GM19455 (cell line): ENCODE results near the gene ZFPM1.

Experiments used
- ATAC-seq: cut with Tn5 transposase; IDR thresholded peaks from one replicate; pipeline ENCODE4 v1.9.1; 2021; ENCODE audit not compliant: unreplicated experiment

The ZFPM1 gene

DNA sequence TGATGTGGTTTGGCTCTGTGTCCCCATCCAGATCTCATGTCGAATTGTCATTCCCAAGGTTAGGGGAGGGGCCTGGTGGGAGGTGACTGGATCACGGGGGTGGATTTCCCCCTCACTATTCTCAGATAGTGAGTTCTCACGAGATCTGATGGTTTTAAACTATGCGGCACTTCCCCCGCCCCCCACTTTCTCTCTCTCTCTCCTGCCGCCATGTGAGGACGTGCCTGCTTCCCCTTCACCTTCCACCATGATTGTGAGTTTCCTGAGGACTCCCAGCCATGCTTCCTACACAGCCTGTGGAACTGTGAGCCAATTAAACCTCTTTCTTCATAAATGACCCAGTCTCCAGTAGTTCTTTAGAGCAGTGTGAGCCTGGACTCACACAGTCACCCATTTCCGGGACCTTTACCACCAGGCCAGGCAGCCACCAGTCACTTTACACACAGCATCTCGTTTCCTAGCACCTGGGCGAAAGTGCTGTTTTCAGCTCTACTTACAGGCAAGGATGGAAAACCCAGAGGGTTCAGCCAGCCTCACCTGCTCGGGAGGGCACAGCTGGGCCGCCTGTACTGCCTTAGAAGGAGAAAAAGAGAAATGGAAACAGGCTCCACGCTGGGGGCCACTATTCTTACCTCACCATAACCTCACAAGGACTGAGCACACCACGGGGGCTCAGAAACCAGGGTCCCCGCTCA lies 103.4 kb downstream of the ZFPM1 start:
- ATAC-seq = no peak

DNA sequence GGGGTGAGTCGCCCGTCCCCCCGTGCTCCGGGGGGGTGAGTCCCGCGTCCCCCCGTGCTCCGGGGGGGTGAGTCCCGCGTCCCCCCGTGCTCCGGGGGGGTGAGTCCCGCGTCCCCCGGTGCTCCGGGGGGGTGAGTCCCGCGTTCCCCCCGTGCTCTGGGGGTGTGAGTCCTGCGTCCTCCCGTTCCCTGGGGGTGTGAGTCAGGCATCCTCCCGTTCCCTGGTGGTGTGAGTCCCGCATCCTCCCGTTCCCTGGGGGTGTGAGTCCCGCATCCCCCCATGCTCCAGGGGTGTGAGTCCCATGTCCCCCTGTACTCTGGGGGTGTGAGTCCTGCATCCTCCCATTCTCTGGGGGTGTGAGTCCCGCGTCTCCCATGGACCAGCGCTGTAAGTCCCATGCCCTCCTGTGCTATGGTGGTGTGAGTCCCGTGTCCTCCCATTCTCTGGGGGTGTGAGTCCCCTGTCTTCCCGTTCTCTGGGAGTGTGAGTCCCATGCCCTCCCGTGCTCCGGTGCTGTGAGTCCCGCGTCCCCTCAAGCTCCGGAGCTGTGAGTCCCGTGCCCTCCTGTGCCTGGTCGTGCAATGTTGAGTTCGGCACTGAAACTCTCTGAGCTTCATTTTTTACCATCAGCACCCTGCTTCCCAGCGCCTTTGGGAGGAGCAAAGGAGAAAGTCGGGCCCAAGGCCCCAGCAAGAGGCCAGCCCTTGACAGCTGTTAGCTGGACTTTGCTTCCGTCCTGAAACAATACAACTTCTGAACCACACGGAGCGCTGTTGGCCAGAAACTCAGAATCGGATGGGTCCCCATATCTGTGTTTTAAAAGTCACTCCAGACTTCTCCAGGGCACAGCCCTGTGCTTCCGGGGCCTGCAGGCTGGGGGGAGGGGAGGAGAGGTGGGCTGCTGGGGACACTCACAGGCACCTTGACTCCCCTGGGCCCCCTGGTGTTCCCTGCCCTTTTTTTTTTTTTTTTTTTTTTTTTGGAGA lies 105.7 kb downstream of the ZFPM1 start:
- no peak for ATAC-seq

DNA sequence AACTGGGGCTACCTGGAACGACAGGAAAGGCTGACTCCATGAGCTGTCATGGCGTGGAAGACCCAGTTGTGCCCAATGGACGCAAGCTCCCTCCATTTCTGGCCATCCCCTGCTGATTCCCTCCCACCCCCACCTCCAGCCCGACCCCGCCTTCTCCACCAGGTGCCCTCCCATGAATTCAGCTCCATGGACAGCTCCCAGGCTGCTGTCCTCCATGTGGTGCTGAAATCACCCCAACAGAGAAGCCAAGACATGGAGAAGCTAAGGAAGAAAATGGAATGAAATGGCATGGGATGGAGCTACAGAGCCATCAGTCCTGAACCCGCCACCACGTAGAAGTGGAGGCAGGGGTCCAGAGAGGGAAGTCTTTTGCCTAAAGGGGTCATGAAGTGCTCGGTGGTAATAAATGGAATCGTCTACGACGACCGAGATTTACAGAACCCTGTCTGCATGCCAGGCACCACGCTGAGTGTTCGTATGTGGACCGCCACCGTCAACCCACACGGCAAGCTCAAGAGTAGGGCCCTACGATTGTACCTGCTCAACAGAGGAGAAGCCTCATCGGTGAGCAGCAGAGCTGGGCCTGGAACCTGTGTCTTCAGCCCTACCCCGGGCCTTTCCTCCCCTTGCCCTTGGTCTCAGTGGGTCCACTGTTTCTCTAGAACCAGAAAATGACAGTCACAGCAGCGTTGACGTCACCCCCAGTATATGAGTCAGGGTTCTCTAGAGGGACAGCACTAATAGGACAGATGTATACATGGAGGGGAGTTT lies 107.8 kb downstream of the ZFPM1 start:
- ATAC-seq = no peak

DNA sequence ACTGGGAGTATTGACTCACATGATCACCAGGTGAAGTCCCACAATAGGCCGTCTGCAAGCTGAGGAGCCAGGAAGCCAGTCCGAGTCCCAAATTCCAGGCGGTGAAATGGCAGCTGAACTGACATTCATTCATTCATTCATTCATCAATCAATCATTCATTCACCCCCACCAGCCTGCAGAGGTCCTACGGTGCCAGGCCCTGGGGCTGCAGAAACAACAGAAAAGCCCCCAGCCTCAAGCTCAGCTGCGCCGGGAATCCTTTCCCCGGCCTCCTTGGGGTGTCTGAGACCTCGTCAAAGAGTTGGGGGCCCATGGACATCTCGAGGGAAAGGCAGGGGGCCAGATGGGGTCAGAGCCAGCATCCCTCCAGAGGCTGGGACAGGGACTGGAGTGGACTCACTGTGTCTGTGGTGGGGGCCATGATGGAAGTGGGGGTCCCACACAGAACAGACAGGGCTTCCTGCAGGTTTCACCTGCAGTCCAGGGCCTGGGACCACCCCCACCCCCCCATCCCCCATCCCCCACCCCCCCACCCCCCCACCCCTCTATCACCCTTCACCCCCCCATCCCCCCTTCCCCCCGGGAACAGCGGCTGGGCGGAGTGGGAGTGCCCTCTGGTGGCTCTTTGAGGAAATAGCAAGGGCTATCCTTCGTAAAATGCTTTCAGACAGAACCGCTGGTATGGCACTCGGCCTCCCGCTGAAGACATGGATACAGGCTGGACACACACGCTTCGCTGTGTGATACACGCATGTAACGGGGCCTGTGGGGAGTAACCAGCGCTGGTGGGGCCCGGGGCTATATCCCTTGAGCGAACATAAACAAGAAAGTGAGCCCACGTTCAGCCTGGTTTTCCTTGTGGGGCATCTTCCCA lies 108.6 kb downstream of the ZFPM1 start:
- ATAC-seq = no peak

DNA sequence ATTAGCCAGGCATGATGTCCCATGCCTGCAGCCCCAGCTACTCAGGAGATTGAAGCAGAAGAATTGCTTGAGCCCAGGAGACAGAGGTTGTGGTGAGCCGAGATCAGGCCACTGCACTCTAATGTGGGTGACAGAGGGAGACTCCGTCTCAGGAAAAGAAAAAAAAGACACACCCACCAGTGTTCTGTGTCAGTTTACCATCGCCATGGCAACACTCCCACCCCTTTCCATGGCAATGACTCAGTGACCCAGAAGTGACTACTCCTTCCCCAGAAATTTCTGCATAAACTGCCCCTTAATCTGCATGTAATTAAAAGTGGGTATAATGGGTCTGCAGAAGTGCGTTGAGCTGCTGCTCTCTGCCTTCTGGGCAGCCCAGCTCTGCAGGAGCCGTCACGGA lies 113.1 kb downstream of the ZFPM1 start:
- no peak for ATAC-seq

DNA sequence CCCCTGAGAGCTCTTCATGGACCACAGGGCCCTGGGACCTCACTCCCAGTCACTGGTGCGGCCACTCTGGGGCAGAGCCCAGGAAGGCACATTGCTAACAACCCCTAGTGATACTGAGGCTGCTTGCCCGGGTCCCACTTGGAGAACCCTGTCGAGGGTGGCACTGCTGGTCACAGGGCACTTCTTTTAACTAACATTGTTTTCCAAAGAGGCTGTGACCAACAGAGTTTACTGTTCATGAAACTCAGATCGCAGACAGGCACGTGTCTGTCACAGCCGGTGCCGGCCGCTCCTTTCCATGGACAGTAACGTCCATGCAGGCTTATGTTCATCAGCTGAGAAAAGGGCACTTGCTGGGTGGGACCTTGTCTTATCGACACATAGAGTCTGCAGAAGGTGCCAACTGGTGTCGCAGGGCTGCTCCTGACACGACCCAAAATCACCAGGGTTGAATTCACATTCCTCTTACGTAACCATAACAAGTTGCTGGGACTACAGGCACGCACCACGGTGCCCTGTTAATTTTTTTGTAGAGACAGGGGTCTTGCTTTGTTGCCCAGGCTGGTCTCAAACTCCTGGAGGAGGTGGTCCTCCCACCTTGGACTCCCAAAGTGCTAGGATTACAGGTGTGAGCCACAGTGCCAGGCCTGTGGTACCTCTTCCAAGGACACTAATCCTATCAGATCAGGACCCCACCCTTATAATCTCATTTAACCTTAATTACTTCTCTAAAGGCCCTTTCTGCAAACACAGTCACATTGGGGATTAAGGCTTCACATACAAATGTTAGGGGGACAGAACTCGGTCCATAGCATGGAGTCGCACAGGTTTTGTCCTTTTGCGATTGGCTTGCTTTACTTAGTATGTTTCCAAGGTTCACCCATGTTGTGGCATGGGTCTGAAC lies 115.9 kb downstream of the ZFPM1 start:
- no peak for ATAC-seq

DNA sequence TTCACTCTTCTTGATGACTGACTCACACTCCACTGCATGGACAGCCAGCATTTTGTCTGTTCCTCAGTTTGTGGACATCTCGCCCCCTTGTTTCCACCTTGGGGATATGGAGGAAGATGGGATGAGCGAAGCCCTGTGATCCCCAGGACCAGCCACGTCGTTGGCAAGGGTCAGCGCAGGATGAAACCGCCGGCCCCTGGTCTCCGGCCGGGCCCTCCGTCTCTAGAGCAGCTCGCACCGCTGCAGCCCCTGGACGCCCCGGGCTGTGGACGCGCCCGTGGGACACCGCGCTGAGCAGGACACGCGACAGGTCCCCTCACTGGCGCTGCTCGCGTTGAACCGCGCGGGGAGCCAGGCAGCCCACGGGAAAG lies 116.5 kb downstream of the ZFPM1 start:
- peak; percentile 14 for ATAC-seq

DNA sequence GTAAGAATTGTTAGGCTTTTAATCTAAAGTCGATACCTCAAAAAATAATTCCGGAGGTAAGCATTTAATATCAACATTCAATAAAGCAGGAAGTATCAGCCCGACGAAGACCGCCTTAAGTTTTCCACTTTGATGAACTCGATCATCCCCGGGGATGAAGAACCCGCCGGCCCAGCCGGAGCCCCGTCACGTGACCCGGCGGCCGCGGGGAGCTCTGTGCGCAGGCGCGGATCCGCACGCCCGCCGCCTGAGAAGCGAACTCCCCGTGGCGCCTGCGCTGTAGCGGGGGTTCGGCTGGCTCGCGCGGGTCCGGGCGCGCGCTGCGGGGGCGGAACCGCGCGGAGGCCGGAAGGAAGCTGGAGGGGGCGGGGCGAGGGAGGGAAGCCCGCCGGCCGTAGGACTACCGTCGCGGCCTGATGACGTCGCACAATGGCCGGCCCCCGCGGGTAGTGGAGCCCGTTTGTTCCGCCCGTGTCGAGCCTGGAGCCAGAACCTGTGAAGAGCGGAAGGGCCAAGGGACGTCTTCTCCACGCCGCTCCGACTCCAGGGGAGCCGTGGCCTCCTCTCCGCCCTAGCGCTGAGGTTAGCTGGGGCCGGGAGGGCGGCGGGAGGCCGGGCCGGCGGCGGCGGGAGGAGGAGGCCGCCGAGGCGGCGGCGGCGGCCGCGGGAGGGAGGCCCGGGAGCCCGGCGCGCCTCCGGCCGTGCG lies 117.1 kb downstream of the ZFPM1 start, which contains the start of gene ZC3H18:
Gene ZC3H18, plus strand, starts transcription at position 419 of the 706 bp plus-strand sequence. CDS start 6,721 bp downstream, outside the sequence.
- peak; percentile 59 for ATAC-seq

DNA sequence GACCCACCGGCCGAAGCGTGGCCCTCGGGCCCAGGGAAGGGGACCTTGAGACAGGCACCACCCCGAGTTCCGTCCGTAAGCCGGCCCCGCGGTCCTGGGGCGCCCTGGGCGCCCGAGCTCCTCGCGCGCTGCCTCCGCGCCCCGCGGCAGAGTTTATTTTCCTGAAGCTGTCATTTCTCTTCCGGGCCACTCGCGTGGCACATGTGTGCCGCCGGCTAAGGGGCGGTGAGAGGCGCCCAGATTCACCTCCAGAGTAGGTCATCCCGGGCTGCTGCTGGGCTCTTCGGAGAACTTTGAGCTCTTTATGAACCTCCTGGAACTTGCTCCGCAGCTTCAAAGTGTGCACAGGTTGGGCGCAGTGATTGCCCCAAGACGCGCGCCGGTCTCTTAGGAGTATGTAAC lies 117.6 kb downstream of the ZFPM1 start:
- peak; percentile 40 for ATAC-seq

DNA sequence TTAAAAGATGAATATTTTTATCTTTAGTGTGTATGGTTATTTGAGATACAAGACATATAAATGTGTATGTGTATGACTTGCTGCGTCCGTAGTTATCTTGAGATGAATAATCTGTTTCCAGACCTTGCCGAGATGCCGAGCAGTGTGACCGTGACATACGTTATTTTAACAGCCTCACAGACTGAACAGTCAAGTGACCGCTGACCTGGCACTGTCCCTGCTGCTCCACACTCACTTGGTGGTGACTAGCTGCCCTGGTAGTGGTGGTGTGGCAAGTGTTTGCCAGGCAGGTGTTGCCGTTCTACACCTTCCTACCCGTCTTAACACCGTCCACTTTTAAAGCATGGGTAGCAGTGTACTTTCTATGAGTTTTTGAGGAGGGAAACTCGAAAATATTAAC lies 122.2 kb downstream of the ZFPM1 start:
- ATAC-seq = no peak

DNA sequence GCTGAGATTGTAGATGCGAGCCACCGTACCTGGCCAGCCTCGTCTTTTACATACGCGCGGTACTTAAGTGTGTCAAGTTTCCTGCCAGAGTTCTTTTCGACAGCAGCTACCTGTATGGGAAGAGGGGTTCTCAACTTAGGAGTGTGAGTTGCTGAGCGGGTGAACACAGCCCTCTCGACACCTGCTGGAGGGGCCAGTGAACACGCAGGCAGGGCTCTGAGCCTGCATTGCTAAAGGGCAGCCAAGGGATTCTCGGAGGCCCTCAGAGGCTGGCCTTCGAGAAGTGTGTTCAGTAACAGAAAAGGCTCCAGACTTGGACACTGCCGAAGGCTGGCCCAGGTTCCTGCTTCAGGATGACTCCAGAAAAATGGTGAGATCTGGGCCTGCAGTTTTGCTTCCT lies 123.2 kb downstream of the ZFPM1 start:
- no peak for ATAC-seq

DNA sequence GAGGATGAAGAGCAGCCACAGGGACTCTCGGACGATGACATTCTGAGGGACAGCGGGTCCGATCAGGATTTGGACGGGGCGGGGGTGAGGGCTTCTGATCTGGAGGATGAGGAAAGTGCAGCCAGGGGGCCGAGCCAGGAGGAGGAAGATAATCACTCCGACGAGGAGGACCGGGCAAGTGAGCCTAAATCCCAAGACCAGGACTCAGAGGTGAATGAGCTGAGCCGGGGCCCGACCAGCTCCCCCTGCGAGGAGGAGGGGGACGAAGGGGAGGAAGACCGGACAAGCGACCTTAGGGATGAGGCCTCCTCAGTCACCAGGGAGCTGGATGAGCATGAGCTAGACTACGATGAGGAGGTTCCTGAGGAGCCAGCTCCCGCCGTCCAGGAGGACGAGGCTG lies 124.1 kb downstream of the ZFPM1 start:
- no peak for ATAC-seq

DNA sequence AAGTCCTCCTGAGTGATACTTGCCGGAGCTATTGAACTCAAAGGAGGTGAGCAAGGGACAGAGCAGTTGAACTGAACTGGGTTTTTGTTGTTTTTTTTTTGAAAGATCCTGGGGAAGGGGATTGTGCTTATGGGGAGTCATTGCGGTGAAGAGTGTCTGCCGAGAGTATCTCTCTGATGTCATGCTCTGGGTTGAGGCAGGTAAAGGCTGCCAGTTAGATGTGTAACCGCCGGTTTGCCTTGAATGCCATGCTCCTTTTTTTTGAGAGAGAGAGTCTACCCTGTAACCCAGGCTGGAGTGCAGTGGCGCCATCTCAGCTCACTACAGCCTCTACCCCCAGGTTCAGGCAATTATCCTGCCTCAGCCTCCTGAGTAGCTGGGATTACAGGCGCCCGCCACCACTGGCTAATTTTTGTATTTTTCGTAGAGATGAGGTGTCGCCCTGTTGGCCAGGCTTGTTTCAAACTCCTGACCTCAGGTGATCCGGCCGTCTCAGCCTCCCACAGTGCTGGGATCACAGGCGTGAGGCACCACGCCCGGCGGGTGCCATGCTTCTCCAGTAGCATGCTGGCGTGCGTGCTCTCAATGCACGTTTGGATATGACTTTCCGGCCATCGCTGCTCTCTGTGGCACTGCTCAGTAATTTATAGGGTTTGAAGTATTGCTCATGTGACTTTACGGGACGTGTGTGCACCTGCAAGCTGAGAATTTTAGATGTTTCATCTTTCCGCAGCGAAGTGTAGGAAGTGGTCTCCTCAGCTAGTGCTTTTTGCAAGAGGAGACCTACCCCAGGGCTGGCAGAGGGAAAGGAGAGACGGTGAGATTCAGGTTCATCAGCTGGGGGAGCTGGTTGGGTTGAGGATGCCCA lies 125.6 kb downstream of the ZFPM1 start:
- no peak for ATAC-seq

DNA sequence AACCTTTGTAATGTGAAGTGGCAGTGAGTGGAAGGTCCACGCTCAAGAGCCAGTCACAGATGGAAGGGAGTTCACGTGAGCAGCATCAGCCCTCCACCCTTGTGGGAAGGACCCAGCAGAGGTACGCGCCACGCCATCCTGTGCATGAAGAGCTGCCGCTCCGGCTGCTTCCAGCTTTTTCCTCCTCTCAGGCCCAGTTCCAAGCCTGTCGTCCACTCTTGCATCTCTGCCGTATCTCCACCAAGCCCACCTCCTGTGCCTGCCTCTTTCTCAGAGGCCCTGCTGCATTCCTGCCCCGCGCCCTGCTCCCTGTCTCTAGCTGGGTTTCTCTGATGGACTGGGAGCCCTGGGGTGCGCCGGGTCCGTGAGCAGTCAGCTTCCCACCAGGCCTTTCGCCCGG lies 127.3 kb downstream of the ZFPM1 start:
- no peak for ATAC-seq

DNA sequence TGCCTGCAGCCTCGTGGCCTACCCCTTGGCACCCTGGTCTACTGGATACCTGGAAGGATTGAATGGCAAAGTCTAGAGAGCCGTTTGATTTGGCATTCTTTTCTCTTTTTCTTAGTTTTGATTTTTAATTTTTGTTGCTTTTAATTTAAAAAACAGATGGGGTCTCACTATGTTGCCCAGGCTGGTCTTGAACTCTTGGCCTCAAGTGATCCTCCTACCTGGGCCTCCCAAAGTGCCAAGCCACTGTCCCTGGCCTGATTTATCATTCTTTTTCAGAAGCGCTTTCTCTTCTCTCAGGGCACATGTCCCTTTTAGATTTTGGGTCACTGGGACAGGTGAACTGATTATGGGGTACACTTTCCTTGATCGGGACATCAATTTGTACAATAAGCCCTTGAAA lies 128.0 kb downstream of the ZFPM1 start:
- no peak for ATAC-seq

DNA sequence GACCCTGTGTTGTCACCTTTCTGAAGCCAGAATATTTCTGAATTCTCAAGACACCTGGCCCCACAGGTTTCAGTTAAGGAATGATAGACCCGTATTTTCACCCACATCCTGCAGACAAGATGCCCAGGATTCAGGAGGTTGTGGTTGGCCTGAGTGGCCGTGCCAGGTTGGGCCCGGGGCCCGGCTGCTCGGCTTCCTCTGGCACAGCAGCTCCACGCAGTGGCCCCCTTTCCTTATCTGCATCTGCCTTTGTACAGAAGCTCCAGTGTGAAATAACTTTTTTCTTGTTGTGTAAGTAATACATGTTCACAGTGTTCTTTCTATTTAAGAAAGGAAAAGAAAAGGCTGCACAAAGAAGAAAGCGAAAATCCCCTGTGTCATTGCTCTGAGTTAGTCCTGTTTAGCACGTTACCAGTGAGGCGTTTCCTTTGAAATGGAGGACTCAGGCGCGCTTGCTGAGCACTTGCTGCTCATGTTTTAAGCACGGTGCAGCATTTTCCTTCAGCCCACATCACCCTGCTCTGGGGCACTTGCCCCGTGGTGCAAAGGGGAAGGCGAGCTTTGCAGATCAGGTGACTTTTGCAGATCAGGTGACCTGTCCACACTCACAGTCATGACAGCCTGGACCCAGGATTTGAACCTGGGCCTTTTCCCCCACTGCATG lies 130.0 kb downstream of the ZFPM1 start:
- no peak for ATAC-seq

DNA sequence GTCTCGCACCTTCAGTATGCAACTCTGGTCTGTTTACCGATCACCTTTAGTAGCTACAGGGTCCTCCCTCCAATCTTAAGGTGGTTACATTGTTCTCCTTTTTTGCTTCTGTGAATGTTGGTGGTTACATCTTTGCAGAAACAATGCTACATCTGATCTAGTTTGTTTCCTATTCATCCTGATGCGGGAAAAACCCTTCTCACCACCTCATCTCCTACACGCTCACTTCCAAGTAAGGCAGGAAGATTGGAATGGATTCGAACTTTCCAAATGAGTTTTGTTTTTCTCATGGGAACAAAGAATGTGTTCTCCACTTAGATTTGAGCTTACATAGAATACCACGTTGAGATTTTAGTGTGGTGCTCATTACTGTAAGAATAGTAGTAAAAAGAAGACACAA lies 131.6 kb downstream of the ZFPM1 start:
- no peak for ATAC-seq
